Measurements from ENCODE around the gene NEK6. TPM values are rescaled to one million over a fixed set of nuclear protein-coding genes. Genes with fewer than 3 reads are reported as not detected.

The NEK6 gene
- total RNA-seq, 1 experiment from 2014 or later: 21.1 TPM

DNA sequence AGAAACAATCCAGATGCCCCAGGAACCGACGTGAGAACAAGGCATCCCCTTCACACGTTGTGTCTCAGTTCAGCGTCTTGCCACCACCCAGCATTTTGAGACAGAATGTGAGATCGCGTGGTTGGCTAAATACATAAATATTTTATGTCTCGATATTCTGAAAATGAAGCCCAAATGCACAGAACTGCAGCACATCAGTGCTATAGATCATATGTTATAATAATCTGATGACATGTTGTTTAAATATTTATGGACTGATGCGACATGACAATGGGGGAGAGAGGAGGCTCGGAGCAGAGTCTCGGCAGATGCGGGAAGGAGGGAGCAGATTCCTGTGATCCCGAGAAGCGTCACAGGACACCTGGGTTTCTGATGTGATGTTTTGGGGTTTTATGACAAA lies 10.9 kb downstream of the NEK6 start:
- no peaks in the 10 kb centered on the region for H3K9me2 ChIP-seq (replicated peaks; ENCODE audit: low read length)
- ATAC-seq (no peak), DNase-seq (no peak)
- ChIA-PET CTCF (no interaction called here), POLR2A (ENCODE audit: unreplicated experiment) (no interaction called here)
- no peaks in the 10 kb centered on the region for H3K9me3 ChIP-seq (ENCODE audit: low read length)
- H2AFZ ChIP-seq (ENCODE audit: low read length): no peak overlapping the region
- no peaks in the 10 kb centered on the region; the same call in 1 of the 2 replicates for H3K36me3 ChIP-seq (ENCODE audit: low read depth, low read length)
- no peak overlapping the region for H3K9ac ChIP-seq (ENCODE audit: low read length)
- no peak overlapping the region for H3K4me3 ChIP-seq (ENCODE audit: low read length)
- TF ChIP-seq EZH2phosphoT487 (IDR thresholded peaks at IDR 0.05; ENCODE audit: borderline replicate concordance, low read length): no peak
- TF ChIP-seq EZH2 (IDR thresholded peaks at IDR 0.05; ENCODE audit: low read length, unreplicated experiment): no peak
- no peak for TF ChIP-seq CTCF (conservative IDR thresholded peaks at IDR 0.05; ENCODE audit: low read depth, low read length)
- peaks cover 97% of the 10 kb centered on the region for H3K79me2 ChIP-seq (ENCODE audit: low read length)
- no peak overlapping the region for H3K4me2 ChIP-seq (ENCODE audit: low read length)
- no peaks in the 10 kb centered on the region for H3K27me3 ChIP-seq (ENCODE audit: low read length)
- no TSS peak for BruUV-seq (replicated peaks)
- peaks cover 19% of the 10 kb centered on the region for H3K4me1 ChIP-seq (ENCODE audit: insufficient read depth, low read length)
- H4K20me1 ChIP-seq (ENCODE audit: low read length): 0 out of 2 replicates have a peak, but pooled peaks cover 6% of the 10 kb centered on the region
- H3K27ac ChIP-seq (ENCODE audit: low read length): no peak overlapping the region
- intact Hi-C loops (cut with micrococcal nuclease): no loop called here
- H3F3A ChIP-seq (ENCODE audit: low read length, unreplicated experiment): no peaks in the 10 kb centered on the region

DNA sequence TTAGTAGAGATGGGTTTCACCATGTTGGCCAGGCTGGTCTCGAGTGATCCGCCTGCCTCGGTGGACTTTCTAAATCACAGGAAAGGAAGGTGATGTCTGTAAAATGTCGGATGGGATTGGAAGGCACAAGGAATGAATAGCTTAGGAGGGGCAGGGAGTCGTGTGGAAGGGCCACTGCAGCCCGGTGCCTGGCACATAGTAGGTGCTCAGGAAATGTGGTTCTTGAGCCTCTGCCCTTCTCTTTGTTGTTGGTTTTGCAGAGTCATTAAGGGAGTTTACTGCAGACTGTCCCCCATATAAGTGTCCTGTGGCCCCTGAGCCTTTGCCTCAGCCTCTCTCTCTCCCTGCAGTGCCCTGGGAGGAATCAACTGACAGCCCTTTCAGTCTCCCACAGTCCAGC lies 11.8 kb downstream of the NEK6 start:
- Histone ChIP-seq H3K9me2 (replicated peaks; ENCODE audit: low read length) (no peaks in the 10 kb centered on the region), H3K9ac (ENCODE audit: low read length) (no peak overlapping the region), H3K27me3 (ENCODE audit: low read length) (no peaks in the 10 kb centered on the region), H3K9me3 (ENCODE audit: low read length) (no peaks in the 10 kb centered on the region), H3K4me2 (ENCODE audit: low read length) (no peak overlapping the region), H4K20me1 (ENCODE audit: low read length) (0 out of 2 replicates have a peak, but pooled peaks cover 6% of the 10 kb centered on the region), H2AFZ (ENCODE audit: low read length) (no peak overlapping the region), H3K36me3 (ENCODE audit: low read depth, low read length) (no peaks in the 10 kb centered on the region), H3K4me1 (ENCODE audit: insufficient read depth, low read length) (peaks cover 19% of the 10 kb centered on the region), H3F3A (ENCODE audit: low read length, unreplicated experiment) (no peaks in the 10 kb centered on the region), H3K27ac (ENCODE audit: low read length) (no peak overlapping the region), H3K79me2 (ENCODE audit: low read length) (peaks cover 97% of the 10 kb centered on the region), H3K4me3 (ENCODE audit: low read length) (no peak overlapping the region)
- intact Hi-C loops (cut with micrococcal nuclease): no loop called here
- no peak for TF ChIP-seq EZH2phosphoT487 (IDR thresholded peaks at IDR 0.05; ENCODE audit: borderline replicate concordance, low read length)
- no peak for TF ChIP-seq EZH2 (IDR thresholded peaks at IDR 0.05; ENCODE audit: low read length, unreplicated experiment)
- TF ChIP-seq CTCF (conservative IDR thresholded peaks at IDR 0.05; ENCODE audit: low read depth, low read length): no peak
- ATAC-seq: no peak
- CTCF ChIA-PET: no interaction called here
- POLR2A ChIA-PET (ENCODE audit: unreplicated experiment): no interaction called here
- BruUV-seq (replicated peaks): no TSS peak
- no peak for DNase-seq

DNA sequence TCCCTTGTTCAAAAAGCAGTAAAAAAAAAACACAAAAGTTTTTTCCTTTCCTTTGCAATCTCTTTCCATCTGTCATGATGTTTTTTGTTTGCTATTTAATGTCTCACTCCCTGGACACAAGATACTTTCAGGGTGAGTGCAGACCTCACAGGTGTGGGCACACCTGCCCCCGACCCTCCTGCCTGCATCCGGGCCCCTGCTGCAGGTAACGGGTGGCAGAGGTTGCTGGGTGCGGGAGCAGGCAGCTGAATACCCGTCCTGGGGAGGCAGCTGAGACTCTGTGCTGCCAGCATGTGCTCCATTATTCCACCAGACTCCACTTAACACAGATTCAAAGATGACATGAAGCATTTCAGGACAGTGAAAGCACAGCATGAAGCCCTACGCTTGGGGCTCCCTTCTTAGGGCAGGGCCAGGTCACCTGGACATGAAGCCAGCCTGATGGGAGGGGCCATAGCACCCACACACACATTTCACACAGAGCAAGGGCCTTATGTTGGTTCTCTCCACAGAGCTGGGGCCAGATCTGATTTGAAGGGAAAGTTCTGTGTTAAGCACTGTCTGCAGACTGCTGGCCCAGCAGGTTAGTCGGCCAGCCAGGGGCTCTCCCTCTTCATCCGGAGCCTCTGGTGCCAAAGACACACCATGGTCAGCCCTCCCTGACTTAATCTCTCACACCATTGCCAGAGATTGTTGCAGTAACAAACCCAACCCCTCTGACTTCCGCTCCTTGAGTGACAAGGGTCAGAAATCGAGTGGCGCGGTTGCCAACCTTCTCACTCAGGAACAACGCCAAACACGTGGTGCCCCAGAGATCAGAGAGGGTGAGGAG lies 13.0 kb downstream of the NEK6 start:
- ATAC-seq (no peak), DNase-seq (no peak)
- Histone ChIP-seq H4K20me1 (ENCODE audit: low read length) (0 out of 2 replicates have a peak, but pooled peaks cover 6% of the 10 kb centered on the region), H3K79me2 (ENCODE audit: low read length) (peaks cover 97% of the 10 kb centered on the region), H3K4me1 (ENCODE audit: insufficient read depth, low read length) (peaks cover 19% of the 10 kb centered on the region), H3K27ac (ENCODE audit: low read length) (no peak overlapping the region), H3K27me3 (ENCODE audit: low read length) (no peaks in the 10 kb centered on the region), H2AFZ (ENCODE audit: low read length) (no peak overlapping the region), H3K36me3 (ENCODE audit: low read depth, low read length) (no peaks in the 10 kb centered on the region), H3F3A (ENCODE audit: low read length, unreplicated experiment) (no peaks in the 10 kb centered on the region), H3K9me2 (replicated peaks; ENCODE audit: low read length) (no peaks in the 10 kb centered on the region), H3K9ac (ENCODE audit: low read length) (no peak overlapping the region), H3K4me3 (ENCODE audit: low read length) (no peak overlapping the region), H3K9me3 (ENCODE audit: low read length) (no peaks in the 10 kb centered on the region), H3K4me2 (ENCODE audit: low read length) (no peak overlapping the region)
- TF ChIP-seq CTCF (conservative IDR thresholded peaks at IDR 0.05; ENCODE audit: low read depth, low read length) (no peak), EZH2 (IDR thresholded peaks at IDR 0.05; ENCODE audit: low read length, unreplicated experiment) (no peak), EZH2phosphoT487 (IDR thresholded peaks at IDR 0.05; ENCODE audit: borderline replicate concordance, low read length) (no peak)
- ChIA-PET CTCF (interaction anchor here (0.7 kb wide), 1 partner anchor 90 kb away, joined by 5 read pairs; no protein-coding TSS in a partner anchor), POLR2A (ENCODE audit: unreplicated experiment) (no interaction called here)
- BruUV-seq (replicated peaks): no TSS peak
- intact Hi-C loops (cut with micrococcal nuclease): no loop called here
